Smooth muscle cell (in vitro differentiated cells): ENCODE data around the gene GLIPR2. TPM values are rescaled to one million over a fixed set of nuclear protein-coding genes. Genes with fewer than 3 reads are reported as not detected.

Source experiments
- DNase-seq: peaks from one replicate; lab custom pipeline; 2025; ENCODE audit not compliant: unreplicated experiment; lab: John Stamatoyannopoulos, UW
- H2AFZ ChIP-seq: fragments of 200-600 bp; sonication (generic); 2 replicates; pipeline ENCODE4 v1.6.0; 2016; ENCODE audit warnings: antibody characterized with exemption, low read depth, mild to moderate bottlenecking
- H3F3A ChIP-seq: fragments of 200-600 bp; sonication (generic); 2 replicates; pipeline ENCODE4 v1.6.0; 2017; ENCODE audit warnings: antibody characterized with exemption, low read depth
- H3K27ac ChIP-seq: fragments of 200-600 bp; sonication (generic); 2 replicates; pipeline ENCODE4 v1.5.1; 2016; ENCODE audit warnings: low read depth, mild to moderate bottlenecking
- H3K27me3 ChIP-seq: fragments of 200-600 bp; sonication (generic); 2 replicates; pipeline ENCODE4 v1.6.1; 2016; ENCODE audit warnings: low read depth, mild to moderate bottlenecking
- H3K36me3 ChIP-seq: fragments of 200-600 bp; sonication (generic); 2 replicates; pipeline ENCODE4 v1.5.1; 2016; ENCODE audit warnings: low read depth
- H3K4me1 ChIP-seq: fragments of 200-600 bp; sonication (generic); 2 replicates; pipeline ENCODE4 v1.5.1; 2016; ENCODE audit warnings: low read depth
- H3K4me2 ChIP-seq: fragments of 200-600 bp; sonication (generic); 2 replicates; pipeline ENCODE4 v1.6.0; 2016; ENCODE audit warnings: mild to moderate bottlenecking
- H3K4me3 ChIP-seq: fragments of 200-600 bp; sonication (generic); 2 replicates; pipeline ENCODE4 v1.5.1; 2016; ENCODE audit warnings: mild to moderate bottlenecking
- H3K79me2 ChIP-seq: fragments of 200-600 bp; sonication (generic); 2 replicates; pipeline ENCODE4 v1.6.0; 2016; ENCODE audit warnings: low read depth, mild to moderate bottlenecking
- H3K9ac ChIP-seq: fragments of 200-600 bp; sonication (generic); 2 replicates; pipeline ENCODE4 v1.6.0; 2016; ENCODE audit warnings: low read depth
- H3K9me3 ChIP-seq: fragments of 200-600 bp; sonication (generic); replicated peaks from 2 replicates; pipeline ENCODE4 v1.5.1; 2016; ENCODE audit warnings: low read depth
- H4K20me1 ChIP-seq: fragments of 200-600 bp; sonication (generic); 2 replicates; pipeline ENCODE4 v1.6.0; 2016; ENCODE audit warnings: low read depth
- WGBS: methylation state at CpG from one replicate; pipeline ENCODE4 v1.1.7; 2016; ENCODE audit warnings: low lambda C conversion rate; 5-methylcytosine and 5-hydroxymethylcytosine counted together
- polyA plus RNA-seq: library from polyadenylated mRNA; unstranded; fragments of >200 nt; fragmentation: Nextera tagmentation; extraction: Ambion mirVana; gene quantifications from 2 replicates; pipeline ENCODE4 v1.2.1, GENCODE V29; 2016
- total RNA-seq: library from RNA; depleted of rRNA; stranded (reverse); fragments of >200 nt; gene quantifications from 2 replicates; pipeline ENCODE4 v1.2.3, GENCODE V29; 2014
- TF ChIP-seq, protein P1 (sequence below): fragments of 200-600 bp; sonication (generic); IDR thresholded peaks from 2 replicates; pipeline ENCODE4 v1.5.1; 2017; ENCODE audit warnings: borderline replicate concordance, mild to moderate bottlenecking, antibody characterized with exemption; ENCODE audit not compliant: insufficient read depth, poor library complexity, severe bottlenecking

Gene GLIPR2
- total and polyA plus RNA-seq, 2 experiments from 2014 or later = 30.7 to 121 TPM

DNA sequence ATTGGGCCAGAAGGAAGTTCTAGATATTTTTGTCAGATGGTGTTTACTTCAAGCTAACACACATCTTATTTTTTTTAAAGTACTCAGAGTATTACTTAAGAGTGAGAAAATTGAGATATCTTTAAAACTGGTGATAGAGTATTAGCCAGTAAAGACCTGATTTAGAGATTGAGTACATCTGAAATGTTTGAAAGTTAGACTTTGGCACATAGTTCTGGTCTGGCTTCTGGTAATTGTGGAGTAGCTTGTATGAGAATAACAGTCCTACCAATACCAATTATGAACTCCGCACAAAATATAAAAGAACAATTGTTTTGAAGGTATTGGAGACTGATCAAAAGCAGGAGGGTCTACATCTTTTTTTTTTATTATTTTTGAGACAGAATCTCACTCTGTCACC, 44.5 kb upstream of the GLIPR2 start:
- H3K36me3 ChIP-seq = no peaks in the 10 kb centered on the region
- no peak overlapping the region for H3K4me2 ChIP-seq
- peaks cover 4% of the 10 kb centered on the region for H3F3A ChIP-seq
- H2AFZ ChIP-seq = no peak overlapping the region
- H3K4me1 ChIP-seq = peaks cover 8% of the 10 kb centered on the region
- no peaks in the 10 kb centered on the region for H3K79me2 ChIP-seq
- no peak overlapping the region for H3K9ac ChIP-seq
- H3K4me3 ChIP-seq = no peak overlapping the region
- TF ChIP-seq, protein P1, sequence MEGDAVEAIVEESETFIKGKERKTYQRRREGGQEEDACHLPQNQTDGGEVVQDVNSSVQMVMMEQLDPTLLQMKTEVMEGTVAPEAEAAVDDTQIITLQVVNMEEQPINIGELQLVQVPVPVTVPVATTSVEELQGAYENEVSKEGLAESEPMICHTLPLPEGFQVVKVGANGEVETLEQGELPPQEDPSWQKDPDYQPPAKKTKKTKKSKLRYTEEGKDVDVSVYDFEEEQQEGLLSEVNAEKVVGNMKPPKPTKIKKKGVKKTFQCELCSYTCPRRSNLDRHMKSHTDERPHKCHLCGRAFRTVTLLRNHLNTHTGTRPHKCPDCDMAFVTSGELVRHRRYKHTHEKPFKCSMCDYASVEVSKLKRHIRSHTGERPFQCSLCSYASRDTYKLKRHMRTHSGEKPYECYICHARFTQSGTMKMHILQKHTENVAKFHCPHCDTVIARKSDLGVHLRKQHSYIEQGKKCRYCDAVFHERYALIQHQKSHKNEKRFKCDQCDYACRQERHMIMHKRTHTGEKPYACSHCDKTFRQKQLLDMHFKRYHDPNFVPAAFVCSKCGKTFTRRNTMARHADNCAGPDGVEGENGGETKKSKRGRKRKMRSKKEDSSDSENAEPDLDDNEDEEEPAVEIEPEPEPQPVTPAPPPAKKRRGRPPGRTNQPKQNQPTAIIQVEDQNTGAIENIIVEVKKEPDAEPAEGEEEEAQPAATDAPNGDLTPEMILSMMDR = no peak
- H4K20me1 ChIP-seq = no peaks in the 10 kb centered on the region
- peak overlapping the region; percentile 23 for H3K27ac ChIP-seq
- H3K27me3 ChIP-seq = no peaks in the 10 kb centered on the region
- DNase-seq = no peak
- WGBS = 100% methylated on average over 1 of the region's 1 CpG
- H3K9me3 ChIP-seq = no peaks in the 10 kb centered on the region

DNA sequence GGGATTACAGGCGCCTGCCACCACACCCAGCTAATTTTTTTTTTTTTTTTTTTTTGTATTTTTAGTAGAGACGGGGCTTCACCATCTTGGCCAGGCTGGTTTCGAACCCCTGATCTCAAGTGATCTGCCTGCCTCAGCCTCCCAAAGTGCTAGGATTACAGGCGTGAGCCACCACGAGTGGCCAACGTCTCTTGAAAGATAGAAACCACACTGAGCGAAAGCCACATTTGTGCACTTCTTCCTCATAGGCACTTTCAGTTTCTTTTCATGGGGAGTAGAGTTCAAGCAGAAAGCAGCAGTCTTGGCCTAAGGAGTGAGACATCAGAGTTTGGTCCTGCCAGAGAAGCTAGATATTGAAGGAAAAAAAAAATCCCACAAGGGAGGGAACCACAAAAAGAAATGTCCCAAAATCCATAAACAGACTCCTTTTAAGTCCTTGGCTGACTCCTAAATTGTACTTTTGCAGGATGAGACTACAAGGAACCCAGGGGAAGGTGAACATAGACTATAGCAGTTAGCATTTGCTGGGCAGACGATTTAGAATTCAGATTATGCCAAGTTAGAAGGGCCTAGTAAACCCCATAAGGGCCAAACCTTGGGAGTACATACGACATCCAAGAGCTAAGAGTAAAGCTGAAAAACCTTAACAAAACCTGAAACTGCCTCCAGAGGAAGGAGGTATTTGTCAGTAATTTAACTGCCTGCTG, 43.9 kb upstream of the GLIPR2 start:
- H3K27ac ChIP-seq = no peak overlapping the region
- no peak overlapping the region for H2AFZ ChIP-seq
- no peak overlapping the region for H3K4me3 ChIP-seq
- no peaks in the 10 kb centered on the region for H3K9me3 ChIP-seq
- peaks cover 4% of the 10 kb centered on the region for H3F3A ChIP-seq
- DNase-seq = no peak
- no peaks in the 10 kb centered on the region for H3K79me2 ChIP-seq
- TF ChIP-seq, protein P1 = no peak
- peaks cover 8% of the 10 kb centered on the region for H3K4me1 ChIP-seq
- H3K27me3 ChIP-seq = no peaks in the 10 kb centered on the region
- no peak overlapping the region for H3K4me2 ChIP-seq
- no peaks in the 10 kb centered on the region for H3K36me3 ChIP-seq
- WGBS = 96% methylated on average over 9 of the region's 9 CpGs
- H3K9ac ChIP-seq = no peak overlapping the region
- H4K20me1 ChIP-seq = no peaks in the 10 kb centered on the region

DNA sequence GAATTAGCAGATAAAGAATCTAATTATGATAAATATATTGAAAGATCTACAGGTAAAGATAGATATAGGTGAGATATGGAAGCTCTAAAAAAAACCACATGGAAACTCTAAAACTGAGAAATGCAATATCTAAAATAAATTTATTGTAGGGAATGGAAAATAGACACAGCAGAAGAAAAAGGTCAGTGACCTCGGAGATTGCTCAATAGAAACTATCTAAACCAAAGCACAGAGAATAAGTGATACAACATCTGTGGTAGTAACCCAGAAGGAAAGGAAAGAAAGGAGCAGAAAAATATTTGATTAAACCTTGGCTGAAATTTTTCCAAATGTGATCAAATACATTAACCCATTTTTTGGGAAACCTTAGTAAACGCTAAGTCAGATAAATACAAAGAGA, 43.1 kb upstream of the GLIPR2 start:
- Histone ChIP-seq H3F3A (peaks cover 4% of the 10 kb centered on the region), H3K79me2 (no peaks in the 10 kb centered on the region), H3K9me3 (no peaks in the 10 kb centered on the region), H2AFZ (no peak overlapping the region), H4K20me1 (no peaks in the 10 kb centered on the region), H3K4me1 (peaks cover 8% of the 10 kb centered on the region), H3K27me3 (no peaks in the 10 kb centered on the region), H3K4me2 (no peak overlapping the region), H3K9ac (no peak overlapping the region), H3K36me3 (no peaks in the 10 kb centered on the region), H3K27ac (no peak overlapping the region), H3K4me3 (no peak overlapping the region)
- TF ChIP-seq, protein P1 = no peak
- WGBS = 91% methylated on average over 2 of the region's 2 CpGs
- DNase-seq = no peak

DNA sequence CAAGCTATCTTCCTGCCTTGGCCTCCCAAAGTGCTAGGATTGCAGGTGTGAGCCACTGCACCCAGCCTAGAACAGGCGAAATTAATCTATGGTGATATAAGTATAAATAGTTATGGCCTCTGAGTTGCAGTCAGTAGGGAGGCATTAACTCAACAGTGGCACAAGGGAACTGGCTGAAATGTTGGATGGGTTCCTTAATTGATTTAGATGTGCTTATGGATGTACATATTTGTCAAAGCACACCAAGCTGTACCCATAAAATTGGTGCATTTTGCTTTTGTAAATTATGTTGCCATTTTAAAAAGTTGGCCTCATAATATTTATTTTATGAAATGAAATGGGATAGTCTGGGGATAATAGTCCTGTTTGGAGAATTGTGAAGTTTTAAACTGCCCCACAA, 36.8 kb upstream of the GLIPR2 start:
- Histone ChIP-seq H3K4me2 (no peak overlapping the region), H4K20me1 (no peaks in the 10 kb centered on the region), H3K79me2 (no peaks in the 10 kb centered on the region), H3K36me3 (no peaks in the 10 kb centered on the region), H3K9me3 (no peaks in the 10 kb centered on the region), H3K4me1 (peaks cover 22% of the 10 kb centered on the region), H3K27me3 (no peaks in the 10 kb centered on the region), H3K9ac (no peak overlapping the region), H2AFZ (no peak overlapping the region), H3K27ac (peak overlapping the region; percentile 95), H3F3A (peaks cover 32% of the 10 kb centered on the region), H3K4me3 (no peak overlapping the region)
- DNase-seq = no peak
- TF ChIP-seq, protein P1 = no peak
- 96% methylated on average over 1 of the region's 1 CpG for WGBS
